ENCODE measurements around the gene HMGN4. TPM values are rescaled to one million over a fixed set of nuclear protein-coding genes. Genes with fewer than 3 reads are reported as not detected.
A peak's percentile ranks its signal among the peaks of the same experiment; 100 is the strongest.

The HMGN4 gene
- total and polyA plus RNA-seq, 9 of the 15 experiments (the other 6 are each of a cell fraction or from before 2014, with no cell fraction given), result 35.4 to 134 (median 94.1) TPM

DNA sequence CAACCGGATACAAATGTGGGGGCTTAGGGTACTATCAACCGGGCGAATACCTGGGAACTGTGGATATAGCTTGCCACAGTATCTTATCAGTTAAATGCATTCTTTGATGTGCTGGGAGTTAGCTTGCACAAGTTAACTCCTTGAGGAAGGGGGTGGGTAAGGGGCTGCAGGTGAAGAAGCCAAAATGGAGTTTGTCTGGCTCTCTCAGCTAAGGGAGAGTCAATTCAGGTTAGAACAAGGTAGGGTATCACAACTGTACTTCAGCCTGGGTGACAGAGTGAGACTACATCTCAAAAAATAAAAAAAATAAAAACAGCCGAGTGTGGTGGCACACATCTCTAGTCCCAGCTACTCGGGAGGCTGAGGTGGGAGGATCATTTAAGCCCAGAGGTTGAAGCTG lies 46.6 kb upstream of the HMGN4 start (continued):
- TF ChIP-seq ZFPM2 (CRISPR knock-in tag; IDR thresholded peaks at IDR 0.05) (no peak), ZFP30 (CRISPR knock-in tag; IDR thresholded peaks at IDR 0.05; ENCODE audit: borderline replicate concordance) (no peak), SREBF2 (CRISPR knock-in tag; IDR thresholded peaks at IDR 0.05) (no peak), TAF9B (IDR thresholded peaks at IDR 0.05; ENCODE audit: partially characterized antibody) (no peak), NUFIP1 (IDR thresholded peaks at IDR 0.05; ENCODE audit: partially characterized antibody) (no peak)

DNA sequence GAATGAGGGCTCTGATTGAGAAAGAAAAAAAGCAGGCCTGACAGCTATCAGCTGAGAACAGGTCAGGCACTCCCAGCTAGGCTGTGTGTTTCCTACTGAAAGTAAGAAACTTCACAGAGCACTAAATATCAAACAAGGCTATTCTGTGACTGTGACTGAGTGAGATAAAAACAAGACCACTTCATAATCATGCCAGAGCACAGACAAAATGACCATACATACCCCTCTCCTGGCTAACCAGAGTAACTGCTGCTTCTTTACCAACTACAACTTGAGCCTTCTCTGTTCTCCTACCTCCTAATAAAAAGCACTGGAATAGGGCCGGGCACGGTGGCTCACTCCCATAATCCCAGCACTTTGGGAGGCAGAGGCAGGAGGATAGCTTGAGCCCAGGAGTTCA lies 44.9 kb upstream of the HMGN4 start:
- WGBS (ENCODE audit: insufficient coverage, low coverage, missing lambda C conversion rate), result 13% methylated on average over 2 of the region's 2 CpGs
- DNase-seq (ENCODE audit: extremely low read depth in 1 of 4, low spot score in 3 of 4), result peak; percentile 38 to 86 (median 68)
- ATAC-seq, result peak; percentile 95
- Histone ChIP-seq H2AFZ (ENCODE audit: low read depth, low read length) (no peak overlapping the region; the same call in 1 of the 2 replicates), H3K27me3 (ENCODE audit: control insufficient read depth in 2 of 2, insufficient read depth in 2 of 2, low read length in 2 of 2) (no peaks in the 10 kb centered on the region), H3K4me3 (no peak overlapping the region), H4K20me1 (replicated peaks; ENCODE audit: control insufficient read depth, insufficient read depth, low read length) (no peaks in the 10 kb centered on the region), H3K36me3 (ENCODE audit: control insufficient read depth, insufficient read depth, low read length) (no peaks in the 10 kb centered on the region), H3K79me2 (ENCODE audit: control insufficient read depth, insufficient read depth, low read length) (no peaks in the 10 kb centered on the region), H3K9me1 (ENCODE audit: control insufficient read depth, insufficient read depth, low read length) (no peaks in the 10 kb centered on the region), H3K27ac (ENCODE audit: extremely low read depth, low read depth, low read length) (no peak overlapping the region), H3K9ac (ENCODE audit: insufficient read depth in 1 of 2, low read depth in 2 of 2, low read length in 2 of 2) (peak overlapping the region in 1 of 2 experiments; percentile 17; a peak in 1 of 4 replicates), H3K4me1 (replicated peaks in 1 of 2; ENCODE audit: control insufficient read depth in 2 of 2, insufficient read depth in 2 of 2, low read length in 2 of 2) (peaks cover 8 to 40% of the 10 kb centered on the region in 2 experiments), H3K4me2 (ENCODE audit: insufficient read depth, low read length) (peak overlapping the region; percentile 13; the same call in 1 of the 2 replicates), H3K9me3 (replicated peaks; ENCODE audit: control insufficient read depth, insufficient read depth, low read depth, low read length) (no peaks in the 10 kb centered on the region)
- intact Hi-C loops (cut with micrococcal nuclease) (loop anchor here (1.0 to 2.0 kb wide), 3 partner anchors 76 to 152 kb away; no protein-coding TSS in a partner anchor), in situ Hi-C loops (cut with MboI) (no loop called here)
- BruUV-seq (replicated peaks), result no TSS peak
- CTCF ChIA-PET (ENCODE audit: low intra/inter-chr PET ratio), result no interaction called here
- peak; percentile 94 for FAIRE-seq
- POLR2A ChIA-PET, result interaction anchor here (1.0 kb wide), 1 partner anchor 26 kb away, joined by 3 read pairs; no protein-coding TSS in a partner anchor
- TF ChIP-seq HSF4 (CRISPR knock-in tag; IDR thresholded peaks at IDR 0.05; ENCODE audit: borderline replicate concordance) (no peak), KLF16 (IDR thresholded peaks at IDR 0.05) (peak; percentile 63; the same call in 1 of the 2 replicates), HNRNPL (IDR thresholded peaks at IDR 0.05; ENCODE audit: low read depth, low read length) (no peak), MED1 (CRISPR knock-in tag; IDR thresholded peaks at IDR 0.05; ENCODE audit: borderline replicate concordance) (no peak), SMARCE1 (IDR thresholded peaks at IDR 0.05) (no peak), ZZZ3 (IDR thresholded peaks at IDR 0.05) (no peak), CBFA2T2 (conservative IDR thresholded peaks at IDR 0.05) (peak; percentile 76), CBFA2T3 (IDR thresholded peaks at IDR 0.05) (peak; percentile 90), FOSL1 (tag; conservative IDR thresholded peaks at IDR 0.05) (no peak), SMAD1 (IDR thresholded peaks at IDR 0.05; ENCODE audit: low read depth, low read length, partially characterized antibody) (peak; percentile 23), ZNF217 (CRISPR knock-in tag; IDR thresholded peaks at IDR 0.05) (no peak), THRAP3 (IDR thresholded peaks at IDR 0.05; ENCODE audit: borderline replicate concordance) (no peak)
- TF ChIP-seq, protein P1, sequence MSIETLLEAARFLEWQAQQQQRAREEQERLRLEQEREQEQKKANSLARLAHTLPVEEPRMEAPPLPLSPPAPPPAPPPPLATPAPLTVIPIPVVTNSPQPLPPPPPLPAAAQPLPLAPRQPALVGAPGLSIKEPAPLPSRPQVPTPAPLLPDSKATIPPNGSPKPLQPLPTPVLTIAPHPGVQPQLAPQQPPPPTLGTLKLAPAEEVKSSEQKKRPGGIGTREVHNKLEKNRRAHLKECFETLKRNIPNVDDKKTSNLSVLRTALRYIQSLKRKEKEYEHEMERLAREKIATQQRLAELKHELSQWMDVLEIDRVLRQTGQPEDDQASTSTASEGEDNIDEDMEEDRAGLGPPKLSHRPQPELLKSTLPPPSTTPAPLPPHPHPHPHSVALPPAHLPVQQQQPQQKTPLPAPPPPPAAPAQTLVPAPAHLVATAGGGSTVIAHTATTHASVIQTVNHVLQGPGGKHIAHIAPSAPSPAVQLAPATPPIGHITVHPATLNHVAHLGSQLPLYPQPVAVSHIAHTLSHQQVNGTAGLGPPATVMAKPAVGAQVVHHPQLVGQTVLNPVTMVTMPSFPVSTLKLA (conservative IDR thresholded peaks at IDR 0.05), result no peak
- TF ChIP-seq, protein P2, sequence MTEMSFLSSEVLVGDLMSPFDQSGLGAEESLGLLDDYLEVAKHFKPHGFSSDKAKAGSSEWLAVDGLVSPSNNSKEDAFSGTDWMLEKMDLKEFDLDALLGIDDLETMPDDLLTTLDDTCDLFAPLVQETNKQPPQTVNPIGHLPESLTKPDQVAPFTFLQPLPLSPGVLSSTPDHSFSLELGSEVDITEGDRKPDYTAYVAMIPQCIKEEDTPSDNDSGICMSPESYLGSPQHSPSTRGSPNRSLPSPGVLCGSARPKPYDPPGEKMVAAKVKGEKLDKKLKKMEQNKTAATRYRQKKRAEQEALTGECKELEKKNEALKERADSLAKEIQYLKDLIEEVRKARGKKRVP (CRISPR knock-in tag; IDR thresholded peaks at IDR 0.05), result no peak

Measured in K562 (cell line).